Gastroesophageal sphincter (tissue), 3 donors: ENCODE data around the gene SUCLG2.

Experiments
- CTCF ChIP-seq, 4 experiments: fragments of 200-600 bp in 2 of 4; fragments of 450-650 bp in 2 of 4; sonication (generic) in 1 of 4; IDR thresholded peaks; one replicate each; pipeline ENCODE4 v1.5.1; 2017 to 2019; ENCODE audit warnings: antibody characterized with exemption in 4 of 4, mild to moderate bottlenecking in 2 of 4, moderate library complexity in 2 of 4
- EP300 ChIP-seq: sonication (generic); formaldehyde crosslinking; IDR thresholded peaks from one replicate; pipeline ENCODE4 v1.6.1; 2017; ENCODE audit warnings: antibody characterized with exemption, mild to moderate bottlenecking
- POLR2A ChIP-seq, 2 donors: fragments of 450-650 bp; IDR thresholded peaks; one replicate each; pipeline ENCODE4 v1.6.1; 2017; ENCODE audit warnings: antibody characterized with exemption in 2 of 2, mild to moderate bottlenecking in 2 of 2, moderate library complexity in 1 of 2

- TF ChIP-seq CTCF (IDR thresholded peaks at IDR 0.05): no peak
- no peak for TF ChIP-seq POLR2A (IDR thresholded peaks at IDR 0.05)
- TF ChIP-seq EP300: no peak
Measured at GRCh38 chr3:67433109-67433508, 221.3 kb downstream of the SUCLG2 start.
